IMR-90 (cell line): Measurements from ENCODE around the gene TM4SF5. TPM values are rescaled to one million over a fixed set of nuclear protein-coding genes. Genes with fewer than 3 reads are reported as not detected.

Experiments
- ATAC-seq: fragments of 200-7000 bp; cut with Tn5 transposase; 2 replicates; pipeline ENCODE4 v1.9.1; 2020; ENCODE audit warnings: low read depth, mild to moderate bottlenecking, moderate library complexity
- BruUV-seq: library from RNA; stranded (reverse); fragments of 400-500 nt; replicated peaks from 2 replicates; lab custom pipeline; 2021; lab: Mats Ljungman, UMichigan
- CTCF ChIA-PET: fragments of 300-600 bp; formaldehyde crosslinking; extraction: SDS; loops from one replicate; lab custom pipeline; 2021; ENCODE audit warnings: antibody characterized with exemption; lab: Yijun Ruan, JAX
- POLR2A ChIA-PET: fragments of 300-600 bp; sonication (Branson Sonifier 250); formaldehyde crosslinking; loops from one replicate; lab custom pipeline; 2022; ENCODE audit warnings: antibody characterized with exemption; ENCODE audit not compliant: unreplicated experiment; lab: Charles Lee
- DNase-seq: peaks from one replicate; pipeline ENCODE4 v3.0.0; 2013
- H2AFZ ChIP-seq: replicated peaks from 2 replicates; pipeline ENCODE3; 2013; ENCODE audit warnings: low read length, mild to moderate bottlenecking; ENCODE audit not compliant: poor library complexity
- H2AK5ac ChIP-seq: 2 replicates; pipeline ENCODE4 v1.6.1; 2013; ENCODE audit warnings: low read depth, low read length, inconsistent platforms
- H2AK9ac ChIP-seq: replicated peaks from 2 replicates; pipeline ENCODE3; 2013; ENCODE audit warnings: mild to moderate bottlenecking, low read depth, low read length, moderate library complexity; ENCODE audit not compliant: poor library complexity
- H2BK120ac ChIP-seq: 2 replicates; pipeline ENCODE4 v1.6.1; 2013; ENCODE audit warnings: low read depth, low read length, inconsistent platforms
- H2BK15ac ChIP-seq: 3 replicates; pipeline ENCODE4 v1.6.1; 2013; ENCODE audit warnings: low read depth, low read length, inconsistent platforms
- H2BK20ac ChIP-seq: 2 replicates; pipeline ENCODE4 v1.6.1; 2013; ENCODE audit warnings: low read depth, mild to moderate bottlenecking, inconsistent platforms, low read length, moderate library complexity
- H2BK5ac ChIP-seq: 2 replicates; pipeline ENCODE4 v1.6.1; 2013; ENCODE audit warnings: mild to moderate bottlenecking, low read depth, low read length, inconsistent platforms; ENCODE audit not compliant: poor library complexity, severe bottlenecking
- H3K14ac ChIP-seq: replicated peaks from 2 replicates; pipeline ENCODE4 v1.6.1; 2013; ENCODE audit warnings: low read depth, low read length, inconsistent platforms
- H3K18ac ChIP-seq: 2 replicates; pipeline ENCODE4 v1.6.1; 2013; ENCODE audit warnings: low read depth, low read length, control low read depth
- H3K23ac ChIP-seq: 2 replicates; pipeline ENCODE4 v1.6.1; 2013; ENCODE audit warnings: low read depth, low read length, inconsistent platforms
- H3K27ac ChIP-seq: 2 replicates; pipeline ENCODE4 v1.5.1; 2013; ENCODE audit warnings: mild to moderate bottlenecking, control low read depth, low read length; ENCODE audit not compliant: insufficient read depth
- H3K27me3 ChIP-seq: 2 replicates; pipeline ENCODE4 v1.6.1; 2013; ENCODE audit warnings: low read length; ENCODE audit not compliant: control insufficient read depth, insufficient read depth
- H3K36me3 ChIP-seq: 2 replicates; pipeline ENCODE4 v1.6.1; 2013; ENCODE audit warnings: low read length, mixed read lengths; ENCODE audit not compliant: control insufficient read depth, insufficient read depth
- H3K4ac ChIP-seq: 2 replicates; pipeline ENCODE4 v1.6.1; 2013; ENCODE audit warnings: low read depth, low read length, inconsistent platforms
- H3K4me1 ChIP-seq: 2 replicates; pipeline ENCODE4 v1.6.1; 2013; ENCODE audit warnings: low read length, mixed read lengths; ENCODE audit not compliant: control insufficient read depth, insufficient read depth
- H3K4me2 ChIP-seq: 2 replicates; pipeline ENCODE4 v1.6.1; 2013; ENCODE audit warnings: low read depth, mild to moderate bottlenecking, control low read depth, low read length, moderate library complexity
- H3K4me3 ChIP-seq: 2 replicates; pipeline ENCODE4 v1.5.1; 2013; ENCODE audit warnings: low read depth, mild to moderate bottlenecking, control low read depth, low read length, moderate library complexity; ENCODE audit not compliant: insufficient read depth
- H3K56ac ChIP-seq: 2 replicates; pipeline ENCODE4 v1.6.1; 2013; ENCODE audit warnings: low read length, inconsistent platforms; ENCODE audit not compliant: insufficient read depth; ENCODE audit errors: extremely low read depth
- H3K79me1 ChIP-seq, 2 experiments: 2 replicates each; pipeline ENCODE4 v1.6.1; 2013; ENCODE audit warnings: low read length in 2 of 2, inconsistent platforms in 1 of 2, low read depth in 1 of 2
- H3K9ac ChIP-seq: 2 replicates; pipeline ENCODE4 v1.6.1; 2013; ENCODE audit warnings: low read depth, low read length, control low read depth
- H3K9me1 ChIP-seq: 2 replicates; pipeline ENCODE4 v1.6.1; 2013; ENCODE audit warnings: low read length, inconsistent platforms; ENCODE audit not compliant: insufficient read depth
- H3K9me3 ChIP-seq: 2 replicates; pipeline ENCODE4 v1.6.1; 2013; ENCODE audit warnings: low read length; ENCODE audit not compliant: control insufficient read depth, insufficient read depth
- H4K20me1 ChIP-seq: 2 replicates; pipeline ENCODE4 v1.6.1; 2013; ENCODE audit warnings: low read length, inconsistent platforms; ENCODE audit not compliant: insufficient read depth
- H4K5ac ChIP-seq: 2 replicates; pipeline ENCODE4 v1.6.1; 2013; ENCODE audit warnings: mild to moderate bottlenecking, low read depth, low read length, control low read depth
- H4K8ac ChIP-seq, 2 experiments: 2 replicates each; pipeline ENCODE4 v1.6.1; 2013; ENCODE audit warnings: low read depth in 2 of 2, low read length in 2 of 2, control low read depth in 1 of 2, inconsistent platforms in 1 of 2
- H4K91ac ChIP-seq: 2 replicates; pipeline ENCODE4 v1.6.1; 2013; ENCODE audit warnings: low read depth, low read length, inconsistent platforms; ENCODE audit not compliant: insufficient read depth
- BHLHE40 ChIP-seq: fragments of 150-350 bp; IDR thresholded peaks from 2 replicates; pipeline ENCODE4 v1.6.1; 2016; ENCODE audit warnings: mild to moderate bottlenecking, low read depth, low read length
- CEBPB ChIP-seq: IDR thresholded peaks from 2 replicates; pipeline ENCODE4 v1.6.1; 2012; ENCODE audit warnings: low read depth, low read length, improper control_type of control experiment
- CHD1 ChIP-seq: IDR thresholded peaks from 2 replicates; pipeline ENCODE4 v1.6.1; 2012; ENCODE audit warnings: low read depth, low read length, improper control_type of control experiment
- CTCF ChIP-seq: conservative IDR thresholded peaks from 2 replicates; pipeline ENCODE4 v1.5.1; 2012; ENCODE audit warnings: mild to moderate bottlenecking, low read depth, low read length, improper control_type of control experiment
- MAZ ChIP-seq: IDR thresholded peaks from 2 replicates; pipeline ENCODE4 v1.6.1; 2012; ENCODE audit warnings: low read depth, mild to moderate bottlenecking, low read length, improper control_type of control experiment, moderate library complexity, borderline replicate concordance
- MXI1 ChIP-seq: IDR thresholded peaks from 2 replicates; pipeline ENCODE4 v1.6.1; 2012; ENCODE audit warnings: low read depth, mild to moderate bottlenecking, low read length, moderate library complexity, borderline replicate concordance
- NFE2L2 ChIP-seq: fragments of 150-350 bp; IDR thresholded peaks from 2 replicates; pipeline ENCODE4 v1.6.1; 2016; ENCODE audit warnings: low read depth, mild to moderate bottlenecking, low read length
- RAD21 ChIP-seq: IDR thresholded peaks from 2 replicates; pipeline ENCODE4 v1.6.1; 2012; ENCODE audit warnings: low read length, improper control_type of control experiment
- RCOR1 ChIP-seq: IDR thresholded peaks from 2 replicates; pipeline ENCODE4 v1.6.1; 2012; ENCODE audit warnings: mild to moderate bottlenecking, low read length, improper control_type of control experiment; ENCODE audit not compliant: insufficient replicate concordance
- RFX5 ChIP-seq: IDR thresholded peaks from 2 replicates; pipeline ENCODE4 v1.8.0; 2012; ENCODE audit warnings: low read depth, mild to moderate bottlenecking, low read length, moderate library complexity
- SMC3 ChIP-seq: fragments of 150-350 bp; IDR thresholded peaks from 2 replicates; pipeline ENCODE4 v1.6.1; 2016; ENCODE audit warnings: low read depth, mild to moderate bottlenecking, antibody characterized with exemption, low read length, moderate library complexity
- WGBS, 2 experiments: methylation state at CpG; one replicate each; pipeline versions ENCODE4 v1.1.5 to v1.1.7; 2013; ENCODE audit warnings: missing lambda C conversion rate in 2 of 2; ENCODE audit not compliant: insufficient read length in 1 of 2; ENCODE audit errors: extremely low coverage in 2 of 2; 5-methylcytosine and 5-hydroxymethylcytosine counted together
- dilution Hi-C: fragments of 300-500 bp; cut with HindIII; formaldehyde crosslinking; loops from one replicate; pipeline ENCODE4 v1.14.3; 2018; ENCODE audit warnings: low sequenced_read_pairs; ENCODE audit not compliant: unreplicated experiment
- in situ Hi-C: fragments of 300-500 bp; cut with MboI; formaldehyde crosslinking; loops from 3 replicates; pipeline ENCODE4 v1.14.3; 2019; ENCODE audit warnings: low sequenced_read_pairs, inconsistent platforms, mixed read lengths
- intact Hi-C: fragments of 100-400 bp; cut with micrococcal nuclease; formaldehyde crosslinking; loops from 2 replicates; pipeline ENCODE4 v1.10.0; 2022
- polyA plus RNA-seq, 3 experiments: library from polyadenylated mRNA; depleted of rRNA; stranded (reverse); fragments of >200 nt; gene quantifications; 2 replicates each; pipeline ENCODE4 v1.2.3, GENCODE V29; 2012; ENCODE audit warnings: low replicate concordance in 1 of 3
- total RNA-seq: library from RNA; depleted of rRNA; stranded (reverse); fragments of >200 nt; gene quantifications from 2 replicates; pipeline ENCODE4 v1.2.3, GENCODE V29; 2012

The TM4SF5 gene
- total and polyA plus RNA-seq, 2 of the 4 experiments (the other 2 are of a cell fraction), result not detected

GRCh38 chr17:4739122-4740024 lies 32.3 kb upstream of the TM4SF5 start, which contains the start of the genes CXCL16 and ZMYND15:
TSS of gene CXCL16 (minus strand) at chr17:4739928. CDS start at chr17:4739339, 589 bp downstream.
TSS of gene ZMYND15 (plus strand) at chr17:4739833. CDS start at chr17:4740549, 716 bp downstream.
- TF ChIP-seq NFE2L2 (no peak), SMC3 (no peak), CHD1 (no peak), MAZ (no peak), RFX5 (no peak), MXI1 (no peak), RAD21 (no peak), CTCF (no peak), RCOR1 (no peak), CEBPB (no peak), BHLHE40 (no peak; the same call in 1 of the 2 replicates)
- Histone ChIP-seq H4K20me1 (no peaks in the 10 kb centered on the region), H3K27ac (no peak within 1 kb of the TSS; the same call in 1 of the 2 replicates), H3K27me3 (peaks cover 58% of the 10 kb centered on the region), H3K56ac (no peak within 1 kb of the TSS), H2BK20ac (no peak within 1 kb of the TSS), H3K4me2 (peak within 1 kb of the TSS; percentile 70), H3K18ac (no peak within 1 kb of the TSS), H3K23ac (0 out of 2 replicates have a peak within 1 kb of the TSS, but pooled peaks have one; percentile 24), H4K91ac (no peak within 1 kb of the TSS), H2BK5ac (no peak within 1 kb of the TSS), H2BK15ac (no peak within 1 kb of the TSS), H4K8ac (no peak within 1 kb of the TSS; a peak in 1 of 4 replicates), H2AK9ac (peak within 1 kb of the TSS; percentile 72), H2BK120ac (no peak within 1 kb of the TSS), H4K5ac (no peak within 1 kb of the TSS), H3K9me3 (no peaks in the 10 kb centered on the region), H2AFZ (peak within 1 kb of the TSS; percentile 93), H3K9ac (peak within 1 kb of the TSS; percentile 51), H3K14ac (no peak within 1 kb of the TSS), H2AK5ac (no peak within 1 kb of the TSS), H3K4me3 (peak within 1 kb of the TSS; percentile 90), H3K4me1 (peaks cover 6% of the 10 kb centered on the region; the same call in 1 of the 2 replicates), H3K36me3 (no peaks in the 10 kb centered on the region), H3K4ac (no peak within 1 kb of the TSS), H3K9me1 (no peaks in the 10 kb centered on the region), H3K79me1 (no peaks in the 10 kb centered on the region)
- POLR2A ChIA-PET, result no interaction called here
- ATAC-seq (peak; percentile 87), DNase-seq (no peak)
- intact Hi-C loops, result no loop called here
- dilution Hi-C loops, result no loop called here
- CTCF ChIA-PET, result no interaction called here
- in situ Hi-C loops, result no loop called here
- no TSS peak for BruUV-seq
- WGBS, 2 experiments, result 1% methylated on average over 65 of the region's 100 CpGs; no CpG with 5 or more reads in 1 of the 2 experiments
